Measurements from ENCODE around the gene LEKR1.

GRCh38 chr3:156975721-156976120, 149.6 kb downstream of the LEKR1 start:
- TF ChIP-seq, protein P1, sequence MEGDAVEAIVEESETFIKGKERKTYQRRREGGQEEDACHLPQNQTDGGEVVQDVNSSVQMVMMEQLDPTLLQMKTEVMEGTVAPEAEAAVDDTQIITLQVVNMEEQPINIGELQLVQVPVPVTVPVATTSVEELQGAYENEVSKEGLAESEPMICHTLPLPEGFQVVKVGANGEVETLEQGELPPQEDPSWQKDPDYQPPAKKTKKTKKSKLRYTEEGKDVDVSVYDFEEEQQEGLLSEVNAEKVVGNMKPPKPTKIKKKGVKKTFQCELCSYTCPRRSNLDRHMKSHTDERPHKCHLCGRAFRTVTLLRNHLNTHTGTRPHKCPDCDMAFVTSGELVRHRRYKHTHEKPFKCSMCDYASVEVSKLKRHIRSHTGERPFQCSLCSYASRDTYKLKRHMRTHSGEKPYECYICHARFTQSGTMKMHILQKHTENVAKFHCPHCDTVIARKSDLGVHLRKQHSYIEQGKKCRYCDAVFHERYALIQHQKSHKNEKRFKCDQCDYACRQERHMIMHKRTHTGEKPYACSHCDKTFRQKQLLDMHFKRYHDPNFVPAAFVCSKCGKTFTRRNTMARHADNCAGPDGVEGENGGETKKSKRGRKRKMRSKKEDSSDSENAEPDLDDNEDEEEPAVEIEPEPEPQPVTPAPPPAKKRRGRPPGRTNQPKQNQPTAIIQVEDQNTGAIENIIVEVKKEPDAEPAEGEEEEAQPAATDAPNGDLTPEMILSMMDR (IDR thresholded peaks at IDR 0.05): no peak
- TF ChIP-seq POLR2A (IDR thresholded peaks at IDR 0.05): no peak
